NCI-H2171 (cell line): ENCODE measurements around the gene CDH4.

Experiments used
- DNase-seq: peaks from one replicate; lab custom pipeline; 2025; lab: John Stamatoyannopoulos, UW

Gene CDH4

DNA sequence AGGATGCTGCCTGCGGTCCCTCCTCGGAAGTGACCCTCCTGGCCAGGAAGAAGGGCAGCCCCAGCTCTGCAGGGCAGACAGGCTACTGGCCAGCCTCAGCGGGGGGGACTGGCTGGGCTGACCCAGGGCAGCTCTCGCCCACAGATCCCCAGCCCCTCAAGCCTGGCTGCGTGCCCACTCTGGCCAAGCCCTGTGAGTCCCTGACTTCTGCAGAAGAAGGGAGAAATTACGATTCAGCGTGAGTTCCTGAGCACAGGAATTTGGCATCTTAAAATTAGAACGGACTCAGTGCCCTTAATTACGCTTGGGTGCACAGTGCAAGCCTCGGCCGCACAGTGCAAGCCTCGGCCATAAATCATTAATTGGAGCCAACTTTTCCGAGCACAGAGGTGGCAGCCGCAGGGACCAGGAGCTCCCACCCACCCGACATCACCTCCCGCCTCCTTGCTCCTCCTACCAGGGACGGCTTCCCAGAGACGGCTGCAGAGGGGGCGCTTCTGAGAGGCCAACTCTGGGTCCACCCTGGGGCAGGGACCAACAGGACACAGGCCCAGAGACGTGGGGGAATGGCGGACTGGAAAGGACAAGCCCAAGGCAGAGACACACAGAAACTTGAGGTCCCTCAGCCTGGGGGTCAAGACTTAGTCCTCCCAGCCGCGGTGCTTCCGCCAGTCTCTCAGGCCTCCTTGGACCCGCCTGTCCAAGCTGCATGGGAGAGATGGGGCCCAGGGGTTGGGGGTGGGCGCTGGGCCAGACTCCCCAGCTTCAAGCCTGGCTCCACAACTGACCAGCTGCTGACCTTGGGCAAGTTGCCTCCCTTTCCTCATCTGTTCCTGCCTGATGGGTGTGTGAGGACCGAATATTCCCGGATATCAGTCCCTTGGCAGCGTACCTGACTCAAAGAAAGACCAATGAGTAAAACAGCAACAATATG is 648.2 kb downstream of the CDH4 start:
- no peak for DNase-seq

DNA sequence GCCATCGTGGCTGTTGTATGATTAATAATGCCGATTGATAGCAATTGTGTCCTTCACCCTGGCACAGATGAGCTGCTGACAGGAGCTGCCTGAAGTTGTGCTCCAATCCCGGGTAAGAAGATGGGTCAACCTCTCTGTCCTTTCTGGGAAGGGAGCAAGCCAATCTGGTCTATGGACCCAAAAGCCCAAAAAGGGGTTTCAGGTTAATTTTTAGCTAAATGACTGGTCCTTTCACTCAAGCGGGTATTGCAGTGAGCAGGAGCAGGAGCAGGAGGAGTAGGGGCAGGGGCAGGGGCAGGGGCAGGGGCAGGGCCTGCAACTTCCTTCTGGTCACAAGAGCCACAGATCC is 648.9 kb downstream of the CDH4 start:
- DNase-seq, result no peak

DNA sequence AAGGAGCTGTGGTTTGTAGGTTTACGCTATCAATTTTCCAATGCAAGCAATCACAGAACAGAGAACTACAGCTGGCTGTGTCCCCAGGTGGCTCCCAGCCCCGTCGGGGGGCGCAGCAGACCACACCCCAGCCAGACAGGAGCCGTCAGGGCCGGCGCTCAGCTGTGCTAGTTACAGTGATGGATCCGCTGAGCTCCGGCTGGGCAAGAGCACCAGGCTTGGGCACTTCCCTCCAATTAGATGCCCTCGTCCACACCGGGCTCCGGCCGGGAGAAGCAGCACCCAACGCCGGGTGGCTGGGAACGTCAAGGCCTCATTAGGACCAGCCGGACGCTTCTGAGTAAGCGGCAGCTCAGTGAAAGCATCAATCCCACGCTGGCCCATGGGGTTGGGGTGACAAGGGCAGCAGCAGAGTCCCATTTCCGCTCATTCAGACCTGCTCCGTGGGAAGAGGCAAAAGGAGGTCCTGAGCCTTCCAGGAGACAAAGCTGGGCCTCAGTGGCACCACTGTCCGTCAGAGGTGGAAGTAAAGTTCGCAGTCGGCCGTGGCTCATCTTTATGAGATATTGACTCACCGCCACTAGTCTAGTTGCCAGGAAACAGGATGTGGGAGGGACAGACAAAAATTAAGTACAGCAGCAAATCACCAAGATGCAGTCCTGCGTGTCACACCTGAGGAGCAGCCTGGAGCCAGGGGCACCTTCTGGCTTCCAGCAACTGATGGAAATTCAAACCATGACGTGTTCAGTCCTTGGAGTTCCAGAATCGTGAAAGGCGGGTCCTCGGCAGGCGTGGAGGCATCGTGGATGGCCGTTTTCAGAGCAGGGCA is 649.5 kb downstream of the CDH4 start:
- no peak for DNase-seq

DNA sequence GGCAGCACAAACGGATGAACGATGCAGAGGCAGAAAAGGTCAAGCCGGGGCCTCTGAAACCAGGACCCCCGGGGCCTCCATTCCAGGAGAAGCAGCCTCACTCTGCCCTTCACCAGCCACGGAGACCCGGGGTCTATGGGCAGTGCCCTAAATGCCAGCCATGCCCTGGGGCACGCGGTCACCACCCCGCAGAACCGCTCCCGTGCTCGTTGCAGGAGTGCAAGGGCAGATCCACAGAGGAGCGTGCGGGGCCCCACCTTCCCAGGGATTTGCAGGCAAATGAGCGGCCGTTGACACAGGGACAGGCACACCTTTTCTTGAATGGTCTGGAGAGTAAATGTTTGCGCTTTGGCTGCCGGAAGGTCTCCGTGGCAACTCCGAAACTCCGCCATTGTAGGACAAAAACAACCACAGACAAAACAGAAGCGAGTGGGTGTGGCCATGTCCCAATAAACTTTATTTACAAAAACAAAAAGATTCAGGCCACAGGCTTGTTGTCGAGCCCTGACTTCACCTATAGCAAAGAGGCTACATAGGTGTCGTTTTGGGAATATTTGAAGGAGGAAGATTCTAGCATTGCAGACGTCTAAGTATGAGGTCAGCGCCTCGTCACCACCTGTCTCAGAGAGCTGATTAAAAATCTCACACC is 650.3 kb downstream of the CDH4 start:
- DNase-seq, result no peak

DNA sequence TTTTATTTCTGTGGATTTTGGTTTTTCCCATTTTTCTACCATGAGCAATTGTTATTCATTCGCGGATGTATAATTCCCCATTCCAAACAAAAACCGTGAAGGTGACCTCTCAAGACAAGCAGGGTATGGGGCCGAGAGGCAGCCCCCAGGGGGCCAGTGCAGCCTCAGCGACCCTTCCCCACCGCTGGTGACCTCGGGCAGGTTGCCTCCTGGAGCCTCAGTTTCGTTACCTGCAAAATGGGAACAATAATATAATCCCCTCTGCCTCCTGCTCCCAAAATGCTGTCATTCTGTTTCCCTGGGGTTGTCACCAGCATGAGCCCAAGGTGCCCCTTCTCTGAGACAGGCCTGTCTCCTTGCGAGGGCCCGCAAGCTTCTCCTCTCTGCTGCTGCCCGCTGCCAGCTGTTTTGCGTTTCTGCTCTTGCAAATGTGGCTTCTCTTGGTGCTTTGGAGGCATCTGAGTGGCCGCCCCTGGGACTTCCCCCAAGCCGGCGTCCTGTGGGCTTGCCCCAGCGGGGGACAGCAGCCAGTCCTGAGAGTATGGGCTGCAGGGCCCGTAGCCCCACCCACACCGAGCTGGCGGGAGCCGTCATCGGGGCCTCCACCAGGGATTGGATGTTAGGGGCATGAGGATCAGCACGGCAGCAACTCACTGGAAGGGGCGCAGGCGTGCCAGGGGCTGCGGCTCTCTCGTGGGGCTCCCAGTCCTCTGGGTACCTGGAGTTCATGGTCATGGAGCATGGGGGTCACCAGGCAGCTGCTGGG is 651.7 kb downstream of the CDH4 start:
- no peak for DNase-seq

DNA sequence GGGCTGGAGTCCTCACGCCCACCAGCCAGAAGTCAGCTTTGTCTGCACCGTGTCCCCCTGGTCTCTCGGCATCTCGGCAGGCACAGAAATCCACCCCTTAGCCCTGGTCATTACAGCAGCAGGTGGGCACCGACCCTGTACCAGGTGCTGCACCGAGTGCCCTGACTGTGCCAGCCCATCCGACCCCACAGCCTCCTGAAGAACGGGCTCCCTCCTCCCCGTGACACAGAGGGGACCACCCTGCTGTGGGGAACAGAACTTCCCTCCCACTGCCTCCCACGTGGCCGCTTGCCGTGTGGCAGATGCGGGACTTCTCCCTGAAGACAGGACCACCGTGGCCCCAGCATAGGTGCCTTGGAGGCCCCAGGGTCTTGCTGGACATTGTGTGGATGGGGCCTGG is 652.4 kb downstream of the CDH4 start:
- DNase-seq, result no peak

DNA sequence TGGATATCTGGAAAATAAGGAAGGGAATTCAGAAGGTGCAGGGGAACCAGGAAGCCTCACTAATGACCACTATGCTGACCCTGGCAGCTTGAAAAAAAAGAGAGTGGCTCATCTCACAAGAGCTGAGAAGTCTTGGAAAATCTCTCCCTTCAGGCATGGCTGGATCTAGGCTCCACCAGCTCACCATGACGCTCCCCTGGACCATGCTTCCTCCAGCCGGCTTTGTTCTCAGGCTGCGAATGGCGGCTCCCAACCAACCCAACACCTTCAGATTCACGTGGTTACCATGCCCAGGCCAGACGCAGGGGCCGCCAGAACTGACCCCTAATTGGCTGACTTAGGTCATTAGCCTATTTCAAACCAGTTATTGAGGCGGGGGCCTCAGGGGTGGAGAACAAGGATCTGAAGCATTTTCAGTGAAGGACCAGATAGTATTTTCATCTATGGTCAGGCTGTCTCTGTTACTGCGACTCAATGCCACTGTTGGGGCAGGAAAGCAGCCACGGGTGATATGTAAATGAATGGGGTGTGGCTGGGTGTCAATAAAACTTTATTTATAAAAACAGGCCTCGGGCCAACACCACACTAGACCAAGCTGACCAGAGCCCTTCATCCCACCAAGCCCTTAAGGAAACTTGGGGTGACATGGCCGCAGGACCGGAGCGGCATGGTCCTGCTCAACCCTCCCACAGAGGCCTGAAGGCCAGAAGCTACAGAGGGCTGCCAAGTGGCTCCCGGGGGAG is 653.9 kb downstream of the CDH4 start:
- no peak for DNase-seq

DNA sequence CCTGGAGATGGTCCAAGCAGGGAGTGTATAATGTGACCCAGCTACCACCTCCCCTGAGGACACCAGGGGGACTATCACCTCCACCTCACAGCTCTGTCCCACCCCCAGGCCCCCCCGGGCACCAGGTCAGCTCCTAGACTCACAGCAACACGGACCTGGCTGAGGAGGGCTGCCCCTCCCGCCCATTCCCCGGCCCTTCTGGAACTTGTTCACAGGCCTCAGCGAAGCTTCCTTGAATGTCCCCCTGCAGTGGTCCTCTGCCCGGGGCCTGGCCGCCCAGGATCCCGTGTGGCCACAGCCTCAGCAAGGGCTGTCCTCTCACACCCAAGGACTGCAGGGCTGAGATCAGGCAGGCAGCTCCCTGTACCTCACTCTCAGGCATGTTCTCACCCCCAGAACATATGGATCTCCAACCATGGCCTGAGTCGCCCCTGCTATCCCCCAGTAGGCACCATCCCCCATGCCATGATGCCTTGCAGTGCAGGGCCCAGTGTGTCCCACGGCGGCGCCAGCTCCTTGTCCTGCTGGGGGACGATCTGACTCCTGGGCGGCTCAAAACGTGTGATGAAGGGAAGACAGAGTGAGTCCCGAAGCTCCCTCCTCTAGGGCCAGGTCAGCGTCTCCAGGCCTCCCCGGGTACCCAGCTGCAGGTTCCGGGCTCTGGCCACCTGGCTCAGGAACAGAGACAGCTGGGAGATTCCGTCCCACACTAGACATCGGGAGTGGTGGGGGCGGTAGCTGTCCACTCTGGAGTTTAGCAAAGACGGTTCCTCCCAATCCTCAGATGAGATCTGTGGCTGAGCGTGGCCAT is 655.2 kb downstream of the CDH4 start:
- no peak for DNase-seq

DNA sequence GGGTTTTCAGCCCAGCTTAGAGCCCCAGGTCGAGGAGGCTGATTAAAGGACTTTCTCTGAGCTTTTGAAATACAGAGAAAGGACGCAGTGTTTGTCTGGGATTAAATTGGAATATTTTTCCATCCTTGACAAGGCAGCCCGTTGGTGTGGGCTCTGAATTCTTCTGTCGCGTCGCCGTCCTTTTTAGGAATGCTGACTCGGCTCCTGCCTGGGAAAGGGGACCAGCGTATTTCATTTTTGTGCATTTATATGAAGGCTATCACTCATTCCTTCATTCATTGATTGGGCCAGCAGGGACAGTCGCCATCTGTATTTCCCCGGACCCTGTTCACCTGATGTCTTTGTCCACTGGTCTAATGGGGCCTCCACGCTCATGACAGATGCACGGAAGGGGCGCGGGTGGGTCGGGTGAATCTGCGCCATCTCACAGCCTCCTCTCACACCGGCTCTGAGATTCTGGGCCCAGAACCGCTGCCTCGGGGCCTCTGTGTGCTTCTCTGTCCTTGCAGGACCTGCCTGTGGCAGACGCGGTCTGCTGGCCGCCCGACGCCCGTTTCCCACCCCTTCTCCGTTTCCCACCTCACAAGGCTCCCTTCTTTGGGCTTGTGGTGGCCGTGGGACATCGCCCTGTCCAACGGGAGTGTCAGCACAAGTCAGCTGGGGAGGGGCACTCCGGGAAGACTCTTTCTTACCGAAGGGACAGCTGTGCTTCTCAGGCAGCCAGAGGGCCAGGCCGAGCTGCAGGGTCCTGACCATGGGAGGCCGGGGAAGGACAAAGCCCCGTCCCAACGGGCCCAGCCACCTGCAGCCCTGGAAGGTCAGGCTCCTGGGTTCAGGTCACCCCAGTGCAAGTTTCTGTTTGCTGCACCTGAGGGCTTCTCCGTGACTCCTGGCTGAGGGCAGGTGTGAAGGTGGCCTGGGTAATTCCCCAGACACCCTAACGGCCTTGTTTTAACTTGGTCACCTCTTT is 656.3 kb downstream of the CDH4 start:
- DNase-seq, result no peak

DNA sequence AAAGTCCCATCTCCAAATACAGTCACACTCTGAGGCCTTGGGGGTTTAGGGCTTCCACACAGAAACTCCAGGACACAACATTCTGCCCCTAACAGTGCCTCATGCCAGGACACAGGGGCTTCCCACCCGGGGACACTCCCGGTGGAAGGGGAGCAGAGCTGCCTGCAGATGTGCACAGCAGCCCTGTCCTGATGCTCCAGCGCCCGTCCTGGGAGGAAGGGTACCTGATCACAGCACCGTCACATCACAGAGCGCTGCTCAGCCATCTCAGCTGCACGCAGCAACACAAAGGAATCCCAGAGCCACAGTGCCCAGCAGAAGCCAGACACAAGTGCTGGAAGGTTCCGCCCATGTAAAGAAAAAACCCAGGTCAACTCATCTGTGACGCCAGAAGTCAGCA is 657.0 kb downstream of the CDH4 start:
- DNase-seq, result no peak

DNA sequence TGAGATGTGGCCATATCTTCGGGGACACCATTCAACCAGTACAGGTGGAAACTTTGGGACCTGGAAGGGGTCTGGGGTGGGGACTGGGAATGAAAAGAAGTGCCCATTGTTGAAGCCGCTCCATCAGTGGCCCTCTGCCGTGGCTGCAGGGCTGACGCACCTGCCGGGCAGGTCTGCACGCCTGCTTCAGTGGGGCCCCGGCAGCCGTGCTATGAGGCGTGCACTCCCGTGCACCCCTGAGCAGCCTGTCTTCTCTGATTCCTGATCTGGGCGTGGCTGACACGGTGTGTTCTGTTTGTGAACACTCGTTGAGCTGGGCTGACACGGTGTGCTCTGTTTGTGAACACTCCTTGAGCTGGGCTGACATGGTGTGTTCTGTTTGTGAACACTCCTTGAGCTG is 657.8 kb downstream of the CDH4 start:
- no peak for DNase-seq

DNA sequence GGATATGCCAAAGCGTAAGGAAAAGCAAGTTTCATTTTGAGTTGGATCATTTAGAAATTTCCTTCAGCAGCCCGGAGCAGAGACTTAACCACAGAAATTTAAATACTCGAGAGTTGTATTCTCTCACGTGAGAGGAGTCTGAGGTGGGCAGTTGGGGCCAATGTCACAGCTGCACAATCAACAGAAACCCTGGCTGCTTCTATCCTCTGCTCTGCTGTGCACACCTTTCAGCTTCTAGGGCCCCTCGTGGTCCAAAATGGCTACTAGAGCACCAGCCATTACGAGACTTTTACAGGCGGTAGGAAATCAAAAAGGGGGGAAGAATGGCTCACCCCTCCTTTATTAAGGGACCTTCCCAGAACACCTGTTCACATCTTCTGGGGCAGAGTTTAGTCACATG is 659.8 kb downstream of the CDH4 start:
- DNase-seq, result no peak

DNA sequence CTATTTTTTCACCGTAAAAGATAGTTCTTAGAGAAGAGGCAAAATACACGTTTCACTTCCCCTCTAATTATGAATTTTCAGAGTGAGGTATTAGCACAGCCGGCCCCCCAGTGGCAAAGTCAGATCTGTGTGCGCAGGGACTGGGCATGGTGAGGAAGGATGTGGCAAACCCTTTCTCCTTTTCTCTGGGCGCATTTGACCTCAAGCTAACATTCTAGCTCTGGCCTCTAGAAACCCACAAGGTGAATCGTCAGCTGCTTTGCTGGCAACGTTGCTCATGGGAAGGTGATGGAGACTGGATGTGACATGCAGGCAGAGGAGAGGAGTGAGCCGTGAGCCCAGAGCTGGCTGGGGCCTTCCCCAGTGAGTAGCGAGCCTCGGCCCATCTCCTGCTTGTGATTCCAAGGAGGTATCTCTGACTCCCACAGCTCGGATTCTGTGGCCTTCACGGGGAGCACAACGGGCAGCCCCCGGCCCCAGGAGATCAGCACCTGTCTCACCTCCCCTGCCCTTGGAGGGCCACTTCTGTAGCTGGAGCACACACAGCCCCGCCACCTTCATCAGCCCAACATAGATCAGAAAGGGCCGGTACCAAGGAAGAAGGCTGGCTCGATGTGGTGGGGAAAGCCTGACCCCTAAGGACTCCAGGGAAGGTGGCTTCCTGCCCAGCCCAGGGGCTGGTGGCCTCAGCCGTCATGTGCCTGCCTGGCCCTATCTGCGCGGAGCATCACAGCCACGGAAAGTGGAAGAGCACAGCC is 660.8 kb downstream of the CDH4 start:
- no peak for DNase-seq

DNA sequence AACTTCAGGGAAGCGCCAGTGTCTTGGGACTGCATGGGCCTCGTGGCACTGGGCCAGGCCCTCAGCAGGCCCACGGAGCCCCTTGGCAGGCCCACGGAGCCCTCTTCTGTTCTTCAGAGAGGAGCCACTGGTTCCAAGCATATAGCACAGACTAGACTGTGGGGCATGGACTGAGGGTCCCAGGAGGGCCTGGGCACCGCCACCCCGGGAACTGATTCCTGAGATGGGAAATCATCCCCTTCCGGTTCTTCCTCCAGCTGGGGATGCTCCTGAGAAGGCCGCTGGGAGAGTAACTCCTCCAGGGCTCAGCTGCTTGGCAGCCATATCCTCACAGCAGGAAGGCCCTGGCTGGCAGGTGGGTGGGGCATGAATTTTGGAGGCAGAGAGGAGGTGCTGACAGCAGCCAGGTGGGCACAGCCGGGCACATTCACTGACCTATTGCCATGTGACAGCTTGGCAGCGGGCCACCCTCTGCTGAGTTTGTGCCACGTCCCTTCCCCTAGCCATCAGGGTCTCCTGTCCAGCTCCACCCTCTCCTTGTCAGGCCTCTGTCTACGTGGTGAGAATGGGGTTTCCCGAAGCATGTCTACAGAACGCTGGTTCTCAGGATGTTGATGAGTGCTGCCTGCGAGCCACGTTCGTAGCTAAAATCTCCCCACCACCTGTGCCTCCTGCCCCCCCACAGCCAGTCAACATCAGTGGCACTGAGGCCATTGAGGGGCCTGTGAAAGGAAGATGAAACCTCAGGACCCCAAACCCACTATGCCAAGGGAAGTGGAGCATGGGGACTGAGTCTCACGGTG is 661.6 kb downstream of the CDH4 start:
- DNase-seq, result no peak

DNA sequence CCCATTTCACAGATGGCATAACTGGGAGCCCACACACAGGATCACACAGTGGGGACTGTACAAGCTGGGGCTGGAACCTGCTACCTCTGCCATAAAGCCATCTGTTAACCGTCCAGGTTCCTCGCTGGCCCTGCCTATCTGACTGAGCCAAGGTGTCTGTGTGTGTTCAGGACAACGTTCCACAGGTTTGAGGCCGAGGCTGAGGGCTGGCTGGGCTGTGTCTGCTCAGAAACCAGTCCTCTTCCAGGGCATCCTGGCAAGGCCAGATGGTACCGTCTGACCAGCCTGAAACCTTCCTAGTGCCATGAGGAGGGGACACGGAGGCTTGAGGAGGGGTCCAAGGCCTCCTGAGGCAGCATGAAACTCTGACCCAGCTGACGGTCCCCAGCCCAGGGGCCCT is 663.0 kb downstream of the CDH4 start:
- DNase-seq, result no peak

DNA sequence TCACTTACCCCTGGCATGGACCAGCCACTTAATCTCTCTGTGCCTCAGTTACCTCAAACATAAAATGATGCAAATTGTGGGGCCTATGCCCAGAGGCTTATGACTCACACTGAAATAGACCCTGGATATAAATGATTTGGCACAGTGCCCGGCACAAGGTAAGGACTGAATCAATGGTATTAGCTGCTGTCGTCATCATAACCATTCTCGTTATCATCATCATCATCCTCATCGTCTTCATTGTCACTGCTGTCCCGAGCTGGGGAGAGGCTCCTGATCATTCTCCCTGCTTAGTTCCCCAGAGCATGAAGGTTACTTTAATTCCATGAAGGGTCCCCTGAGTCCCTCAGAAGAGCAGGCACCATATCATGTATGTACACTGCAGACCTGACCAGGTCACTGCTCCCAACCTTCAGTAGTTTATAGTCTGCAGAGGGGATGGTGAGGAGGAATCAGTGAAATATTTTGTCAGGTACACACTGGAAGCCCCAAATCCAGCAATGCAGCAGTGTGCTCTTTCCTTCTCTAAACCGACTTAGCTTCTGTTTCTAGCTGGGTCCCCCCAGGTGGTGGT is 664.3 kb downstream of the CDH4 start:
- DNase-seq, result no peak

DNA sequence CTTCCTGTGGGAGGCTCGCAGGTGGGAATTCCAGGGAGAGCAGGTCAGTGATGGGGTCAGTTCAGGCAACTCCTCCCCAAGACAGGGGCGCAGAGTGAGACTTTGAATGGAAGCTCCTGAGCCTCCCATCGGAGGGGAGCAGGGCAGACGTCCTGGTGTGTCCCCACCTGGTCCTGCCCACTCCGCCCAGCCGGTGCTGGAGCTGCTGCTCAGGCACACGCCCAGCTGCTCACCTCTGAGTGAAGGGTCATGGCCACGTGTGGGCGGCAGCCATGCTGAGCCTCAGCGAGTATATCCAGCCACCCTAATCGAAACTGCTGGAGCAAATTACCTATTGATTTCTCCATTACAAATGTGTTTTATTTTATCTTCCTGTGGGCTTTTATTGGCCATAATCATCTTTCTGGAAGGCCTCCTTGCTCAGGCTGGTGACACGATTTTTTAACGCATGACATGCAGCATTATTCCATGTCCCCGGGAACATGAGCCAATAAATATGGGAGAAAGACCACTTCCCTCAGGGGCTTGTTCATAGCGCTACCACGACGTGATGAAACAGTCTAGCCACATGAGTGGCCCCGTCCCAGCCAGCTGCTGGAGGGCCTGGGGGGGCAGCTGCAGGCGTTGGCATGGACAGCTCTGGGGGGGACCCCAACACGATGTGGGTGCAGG is 665.5 kb downstream of the CDH4 start:
- DNase-seq, result no peak
